HL-60/S4 treated with retinoic acid at 250 ng/mL for 4 days and 3 days (cell line): ENCODE data around the gene STRA8.

Experiments used
- in situ Hi-C: fragments of 300-500 bp; cut with MboI; formaldehyde crosslinking; loops from 2 replicates; pipeline ENCODE4 v1.7.0; 2022; ENCODE audit warnings: low sequenced_read_pairs

STRA8 gene

GRCh38 chr7:135299235-135299634, 65.6 kb downstream of the STRA8 start:
- in situ Hi-C loops: loop anchor here (25.0 kb wide), 1 partner anchor 313 kb away; no protein-coding TSS in a partner anchor

DNA sequence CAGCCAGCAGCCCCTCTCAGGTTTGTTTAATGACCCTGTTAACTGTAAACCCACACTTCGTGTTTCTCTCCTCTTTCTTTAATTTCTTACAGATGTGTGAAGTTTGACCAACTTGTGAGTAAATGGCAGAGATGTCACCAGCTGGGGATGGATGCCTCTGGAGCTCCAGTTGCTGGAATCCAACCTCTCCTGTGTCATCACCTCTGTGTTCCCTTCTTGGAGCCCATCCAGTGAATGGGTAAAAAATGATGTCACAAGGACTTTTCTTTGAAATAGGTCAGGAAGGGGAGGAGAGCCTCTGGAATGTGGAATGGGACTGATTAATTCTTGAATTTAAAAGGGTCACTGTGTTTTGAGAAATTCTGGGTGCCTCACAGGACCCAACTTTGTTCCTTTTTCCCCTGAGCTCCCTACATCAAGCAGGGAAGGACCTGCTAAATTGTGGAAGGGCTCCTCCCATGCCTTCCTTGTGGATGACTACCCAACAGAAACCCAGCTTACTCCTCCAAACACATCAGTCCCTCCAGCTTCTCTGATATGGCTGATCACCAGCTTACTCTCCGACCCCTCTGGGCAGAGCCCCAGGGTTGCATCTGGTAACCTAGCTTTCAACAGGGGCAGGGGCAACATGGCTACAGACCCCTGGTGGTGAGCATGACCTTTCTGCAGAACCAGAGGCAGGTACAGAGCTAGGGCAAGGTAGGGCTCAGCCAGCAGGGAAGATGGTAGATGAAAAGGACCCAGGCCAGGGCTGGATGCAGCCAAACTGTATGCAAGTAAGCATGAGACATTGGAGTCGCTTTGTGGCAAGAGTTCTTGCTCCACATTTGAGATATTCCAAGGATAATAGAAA, 67.5 kb downstream of the STRA8 start:
- in situ Hi-C loops: no loop called here
